HEK293T (cell line): Measurements from ENCODE around the gene CD101.

Experiments used
- BHLHE40 ChIP-seq: fragments of 450-650 bp; IDR thresholded peaks from 2 replicates; pipeline ENCODE4 v1.6.1; 2016; ENCODE audit warnings: mild to moderate bottlenecking, moderate library complexity, borderline replicate concordance
- ELF4 ChIP-seq: fragments of 450-650 bp; IDR thresholded peaks from 2 replicates; pipeline ENCODE4 v1.6.1; 2017; ENCODE audit warnings: antibody characterized with exemption
- FOXM1 ChIP-seq: fragments of 450-650 bp; IDR thresholded peaks from 2 replicates; pipeline ENCODE4 v1.6.1; 2017; ENCODE audit warnings: mild to moderate bottlenecking, borderline replicate concordance
- HDGF ChIP-seq: fragments of 450-650 bp; IDR thresholded peaks from 2 replicates; pipeline ENCODE4 v1.6.1; 2017; ENCODE audit warnings: antibody characterized with exemption, borderline replicate concordance
- L3MBTL2 ChIP-seq: fragments of 450-650 bp; conservative IDR thresholded peaks from 2 replicates; pipeline ENCODE4 v1.6.1; 2016; ENCODE audit warnings: mild to moderate bottlenecking
- NFRKB ChIP-seq: fragments of 450-650 bp; IDR thresholded peaks from 2 replicates; pipeline ENCODE4 v1.6.1; 2016; ENCODE audit warnings: mild to moderate bottlenecking, moderate library complexity
- SP1 ChIP-seq: fragments of 450-650 bp; IDR thresholded peaks from 2 replicates; pipeline ENCODE4 v1.6.1; 2017
- SUZ12 ChIP-seq: fragments of 450-650 bp; IDR thresholded peaks from 2 replicates; pipeline ENCODE4 v1.6.1; 2016; ENCODE audit warnings: mild to moderate bottlenecking
- ZNF384 ChIP-seq: fragments of 450-650 bp; IDR thresholded peaks from 2 replicates; pipeline ENCODE4 v1.6.1; 2016

DNA sequence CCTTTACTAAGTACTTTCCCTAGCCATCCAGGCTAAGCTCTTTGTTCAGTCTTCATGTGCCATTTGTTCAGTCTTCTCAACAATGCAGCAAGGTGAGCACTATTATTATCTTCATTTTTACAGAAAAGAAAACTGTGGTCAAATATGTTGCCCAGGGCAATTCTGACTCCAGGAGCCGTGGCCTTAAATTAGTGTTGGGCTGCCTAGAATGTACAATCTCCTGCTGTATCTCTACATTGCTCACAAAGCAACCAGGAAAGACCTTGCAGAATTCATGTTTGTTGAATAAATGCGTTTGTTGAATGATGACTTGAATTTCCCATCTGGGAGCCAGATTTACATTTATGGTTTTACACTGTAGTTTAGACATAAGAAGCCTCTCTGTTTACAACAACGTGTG is 14.2 kb downstream of the CD101 start:
- TF ChIP-seq SUZ12 (no peak), ELF4 (no peak), L3MBTL2 (no peak), HDGF (no peak), BHLHE40 (no peak), SP1 (no peak), FOXM1 (no peak), ZNF384 (no peak), NFRKB (no peak)
